ENCODE results near the gene DTX4.
"Not testable (repeated sequence)": the region's sequence is repeated elsewhere in the genome, so short reads cannot be mapped to it uniquely, and the experiment has no call there.

The DTX4 gene

DNA sequence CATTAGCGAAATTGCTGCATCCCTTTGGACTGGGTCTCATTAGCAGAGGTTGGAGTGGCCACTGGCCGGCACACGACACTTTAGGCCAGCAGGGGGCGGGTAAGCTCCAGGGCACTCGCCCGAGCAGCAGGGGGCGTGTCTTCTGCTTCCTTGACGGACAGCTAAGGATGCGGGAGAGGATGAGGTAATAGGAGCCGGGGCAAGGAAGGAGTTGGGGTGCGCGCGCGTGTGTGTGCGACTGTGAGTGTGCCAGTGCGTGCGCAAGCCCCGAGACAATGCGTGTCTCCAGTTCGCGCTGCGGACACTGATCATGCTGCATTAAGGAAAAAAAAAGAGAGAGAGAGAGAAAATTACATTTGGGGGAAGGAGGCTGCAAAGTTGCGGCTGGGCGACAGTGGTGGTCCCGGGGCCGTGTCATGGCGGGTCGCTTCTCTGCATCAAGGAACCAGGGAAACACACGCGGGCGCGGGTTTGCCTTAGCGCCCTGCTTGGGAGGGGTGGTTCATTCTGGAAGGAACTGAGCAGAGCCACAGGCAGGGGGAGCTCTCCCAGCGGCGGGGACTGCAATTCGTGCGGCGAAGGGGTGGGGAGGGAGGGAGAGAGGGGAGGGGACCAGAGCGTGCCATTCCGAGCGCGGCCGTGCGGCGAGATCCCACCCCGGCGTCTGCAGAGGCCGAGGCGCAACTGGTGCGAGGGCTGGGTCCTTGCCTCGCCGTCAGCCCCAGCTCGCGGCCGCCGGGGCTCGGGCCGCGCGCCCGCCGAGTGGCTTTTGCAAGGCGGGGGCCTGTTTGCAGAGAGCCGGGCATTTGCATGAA is at the start of gene DTX4:
DTX4 (plus strand) TSS at position 625 of the 815 bp plus-strand sequence. CDS start 464 bp downstream, outside the sequence.
- DNase-seq, result peak; percentile 93 to 97 (median 96)

DNA sequence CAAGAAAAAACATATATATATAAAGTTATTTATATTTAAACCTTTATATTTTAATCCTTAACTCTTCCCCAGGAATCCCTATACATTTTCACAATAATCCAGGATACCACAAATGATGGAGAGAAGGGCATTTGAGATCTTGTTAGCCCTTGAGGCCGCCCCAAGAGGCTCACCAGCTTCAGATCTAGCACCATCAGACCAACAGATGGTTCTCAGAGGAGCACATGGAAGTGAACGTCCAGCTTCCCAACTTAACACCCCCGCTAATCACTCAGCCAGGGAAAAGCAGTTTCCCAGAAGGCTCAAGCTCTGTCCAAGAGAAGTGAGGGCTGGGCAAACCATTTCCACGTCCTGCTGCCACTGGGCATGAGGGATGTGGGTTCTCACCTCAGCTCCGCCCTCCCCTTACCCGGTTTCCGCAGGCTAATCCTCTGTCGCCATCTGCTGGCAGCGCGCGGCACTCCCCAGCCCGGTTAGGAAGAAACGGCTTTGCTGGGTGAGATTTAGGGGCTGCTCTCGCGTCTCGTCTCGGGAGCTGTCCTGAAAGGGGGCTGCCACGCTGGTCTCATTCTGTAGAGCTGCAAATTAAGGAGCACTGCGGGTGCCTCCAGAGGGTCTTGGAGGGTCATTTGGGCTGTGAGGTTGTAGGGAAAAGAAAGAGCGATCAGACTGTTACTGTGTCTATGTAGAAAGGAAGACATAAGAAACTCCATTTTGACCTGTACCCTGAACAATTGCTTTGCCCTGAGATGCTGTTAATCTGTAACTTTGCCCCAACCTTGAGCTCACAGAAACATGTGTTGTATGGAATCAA is 36.1 kb upstream of the DTX4 start:
- peak; percentile 80 to 89 (median 85) for DNase-seq

DNA sequence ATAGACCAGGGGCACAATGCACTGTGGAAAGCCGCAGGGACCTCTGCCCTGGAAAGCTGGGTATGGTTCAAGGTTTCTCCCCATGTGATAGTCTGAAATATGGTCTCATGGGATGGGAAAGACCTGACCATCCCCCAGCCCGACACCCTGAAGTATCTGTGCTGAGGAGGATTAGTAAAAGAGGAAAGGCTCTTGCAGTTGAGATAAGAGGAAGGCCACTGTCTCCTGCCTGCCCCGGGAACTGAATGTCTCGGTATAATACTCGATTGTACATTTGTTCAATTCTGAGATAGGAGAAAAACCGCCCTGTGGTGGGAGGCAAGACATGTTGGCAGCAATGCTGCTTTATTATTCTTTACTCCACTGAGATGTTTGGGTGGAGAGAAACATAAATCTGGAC is 35.4 kb upstream of the DTX4 start:
- not testable (repeated sequence) for DNase-seq

DNA sequence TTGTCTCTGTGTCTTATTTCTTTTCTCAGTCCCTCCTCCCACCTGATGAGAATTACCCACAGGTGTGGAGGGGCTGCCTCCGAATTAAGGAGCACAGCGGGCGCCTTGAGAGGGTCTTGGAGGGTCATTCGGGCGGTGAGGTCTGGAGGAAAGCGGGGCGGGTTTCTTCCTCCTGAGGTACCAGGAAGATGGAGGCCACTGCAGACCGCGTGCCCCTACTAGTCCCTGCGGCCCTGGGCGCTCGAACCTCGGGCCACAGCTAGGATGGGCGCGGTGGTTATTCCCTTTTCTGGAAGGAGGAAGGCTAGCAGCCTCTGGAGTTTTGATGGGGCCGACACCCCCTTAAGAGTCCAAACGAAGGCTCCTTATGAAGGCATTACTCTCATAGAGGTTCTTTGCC is 34.7 kb upstream of the DTX4 start:
- no peak for DNase-seq

DNA sequence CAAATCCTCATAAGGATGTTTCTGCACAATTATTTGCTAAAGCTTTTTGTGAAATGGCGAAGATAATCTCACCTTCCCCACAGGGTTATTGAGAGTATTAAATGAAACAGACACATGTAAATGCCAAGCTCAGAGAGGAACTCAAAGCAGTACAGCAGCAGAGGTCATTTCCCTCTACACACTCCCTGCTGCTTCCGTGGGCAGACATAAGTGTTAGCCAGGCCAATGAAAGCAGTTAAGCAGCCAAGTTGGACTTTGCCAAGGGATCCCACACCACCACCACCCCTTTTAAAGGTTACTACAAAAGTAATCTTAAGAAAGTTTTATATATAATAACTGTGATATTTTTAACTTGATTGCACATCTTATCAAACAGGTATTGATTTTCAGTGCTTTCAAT is 33.3 kb upstream of the DTX4 start:
- no peak for DNase-seq

DNA sequence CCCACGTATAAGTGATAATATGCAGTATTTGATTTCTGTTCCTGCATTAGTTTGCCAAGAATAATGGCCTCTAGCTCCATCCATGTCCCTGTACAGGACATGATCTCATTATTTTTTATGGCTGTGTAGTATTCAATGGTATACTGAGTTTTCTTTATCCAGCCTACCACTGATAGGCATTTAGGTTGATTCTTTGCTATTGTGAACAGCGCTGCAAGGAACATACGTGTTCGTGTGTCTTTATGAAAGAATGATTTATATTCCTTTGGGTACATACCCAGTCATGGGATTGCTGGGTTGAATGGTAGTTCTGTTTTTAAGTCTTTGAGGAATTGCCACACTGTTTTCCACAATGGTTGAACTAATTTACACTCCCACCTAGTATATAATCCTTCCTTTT is 30.7 kb upstream of the DTX4 start:
- no peak for DNase-seq

DNA sequence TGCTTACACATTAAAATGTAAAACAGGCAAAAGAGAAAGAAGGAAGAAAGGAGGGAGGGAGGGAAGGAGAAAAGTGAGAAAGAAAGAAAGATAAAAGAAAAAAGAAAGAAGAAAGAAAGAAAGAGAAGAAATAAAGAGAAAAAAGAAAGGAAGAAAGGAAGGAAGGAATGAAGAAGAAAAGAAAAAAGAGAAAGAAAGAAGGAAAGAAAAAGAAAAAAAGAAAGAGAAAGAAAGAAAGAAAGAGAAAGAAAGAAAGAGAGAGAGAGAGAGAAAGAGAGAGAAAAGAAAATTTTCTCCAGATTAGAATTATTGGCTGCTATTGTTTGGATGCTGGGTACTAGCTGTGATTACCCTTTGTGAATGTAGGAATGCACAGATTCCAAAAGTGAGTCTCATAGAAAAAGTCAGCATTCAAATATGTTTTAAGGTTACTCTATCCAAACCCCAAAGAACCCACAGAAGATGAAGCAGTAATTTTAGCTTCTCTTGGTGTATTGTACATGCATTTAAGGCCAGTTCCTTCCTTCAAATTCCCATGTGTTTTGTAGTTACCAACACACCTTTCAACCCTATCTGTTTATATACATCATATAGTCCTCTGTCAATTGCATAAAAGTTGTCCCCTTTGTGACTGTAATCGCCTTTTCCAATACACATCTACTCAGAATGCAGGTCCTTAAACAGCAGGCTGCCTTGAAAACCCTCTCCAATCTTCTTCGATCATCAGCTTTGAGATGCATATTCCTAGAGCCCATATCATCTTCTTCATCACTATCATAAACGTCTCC is 30.1 kb upstream of the DTX4 start:
- DNase-seq, result no peak

DNA sequence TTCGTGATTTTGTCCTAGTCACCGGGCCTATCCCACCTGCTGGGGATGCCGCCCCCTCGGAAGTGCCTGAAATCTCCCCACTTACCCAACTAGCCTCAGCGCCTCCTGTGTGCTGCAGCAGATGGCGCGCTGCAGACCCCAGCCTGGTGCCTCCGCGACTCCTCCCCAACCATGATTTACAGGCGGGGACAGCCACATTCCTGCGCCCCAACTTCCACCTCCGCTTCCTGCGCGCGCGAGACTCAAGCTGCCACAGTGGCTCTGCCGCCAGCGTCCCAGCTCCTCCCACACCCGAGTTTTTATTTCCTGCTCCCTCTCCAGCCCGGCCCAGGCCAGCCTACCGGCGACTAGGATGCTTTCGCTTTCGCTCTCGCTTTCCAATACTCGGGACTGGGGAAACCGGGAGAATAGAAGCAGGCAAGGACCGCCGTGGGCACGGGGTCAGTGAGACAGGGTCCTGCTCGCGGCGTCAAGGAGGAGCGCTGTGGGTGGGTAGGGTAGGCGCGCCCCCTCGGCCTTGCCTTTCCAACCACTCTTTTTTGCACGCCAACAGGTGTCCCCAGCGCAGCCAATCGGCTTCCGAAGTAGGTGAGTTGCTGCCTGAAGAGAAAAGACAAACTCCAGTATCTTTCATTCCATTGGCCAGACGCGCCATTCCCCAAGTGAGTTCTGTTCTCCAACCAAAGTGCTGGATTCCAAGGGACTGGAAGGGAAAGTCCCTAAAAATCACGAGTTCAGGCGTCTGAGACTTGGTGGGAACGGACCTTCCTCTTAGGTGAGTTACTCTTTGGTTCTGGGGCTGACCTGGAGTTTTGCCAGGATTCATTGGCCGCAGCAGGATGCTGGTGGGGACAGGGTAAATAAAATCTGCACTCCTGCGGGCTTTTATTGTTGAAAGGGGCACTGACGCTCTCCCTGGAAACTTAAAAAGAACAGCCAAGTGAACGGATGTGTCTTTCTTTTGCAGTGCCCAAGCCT is 29.1 kb upstream of the DTX4 start, which contains the start of gene FAM111A:
FAM111A (plus strand) TSS at position 327 of the 978 bp plus-strand sequence. CDS start 6,017 bp downstream, outside the sequence.
- DNase-seq, result peak; percentile 93 to 94 (median 94)

DNA sequence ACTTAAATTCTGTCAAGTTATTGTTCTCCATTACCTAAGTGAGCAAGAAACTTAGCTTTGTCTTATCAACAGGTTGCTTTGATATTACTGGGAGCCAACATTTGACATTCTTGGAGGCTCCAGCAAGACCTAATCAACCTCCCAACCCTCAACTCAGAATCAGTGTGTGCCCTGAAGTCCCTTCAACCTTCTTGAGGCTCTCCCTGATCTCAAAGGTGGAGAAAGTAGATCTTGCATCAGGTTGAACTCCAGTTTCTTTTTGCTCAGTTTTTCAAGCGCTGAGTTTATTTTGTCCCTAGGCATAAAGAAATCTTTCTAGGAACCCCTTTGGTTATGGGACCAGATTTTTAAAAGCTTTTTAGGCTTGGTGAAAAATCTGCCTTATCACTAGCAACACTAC is 27.8 kb upstream of the DTX4 start:
- no peak for DNase-seq

DNA sequence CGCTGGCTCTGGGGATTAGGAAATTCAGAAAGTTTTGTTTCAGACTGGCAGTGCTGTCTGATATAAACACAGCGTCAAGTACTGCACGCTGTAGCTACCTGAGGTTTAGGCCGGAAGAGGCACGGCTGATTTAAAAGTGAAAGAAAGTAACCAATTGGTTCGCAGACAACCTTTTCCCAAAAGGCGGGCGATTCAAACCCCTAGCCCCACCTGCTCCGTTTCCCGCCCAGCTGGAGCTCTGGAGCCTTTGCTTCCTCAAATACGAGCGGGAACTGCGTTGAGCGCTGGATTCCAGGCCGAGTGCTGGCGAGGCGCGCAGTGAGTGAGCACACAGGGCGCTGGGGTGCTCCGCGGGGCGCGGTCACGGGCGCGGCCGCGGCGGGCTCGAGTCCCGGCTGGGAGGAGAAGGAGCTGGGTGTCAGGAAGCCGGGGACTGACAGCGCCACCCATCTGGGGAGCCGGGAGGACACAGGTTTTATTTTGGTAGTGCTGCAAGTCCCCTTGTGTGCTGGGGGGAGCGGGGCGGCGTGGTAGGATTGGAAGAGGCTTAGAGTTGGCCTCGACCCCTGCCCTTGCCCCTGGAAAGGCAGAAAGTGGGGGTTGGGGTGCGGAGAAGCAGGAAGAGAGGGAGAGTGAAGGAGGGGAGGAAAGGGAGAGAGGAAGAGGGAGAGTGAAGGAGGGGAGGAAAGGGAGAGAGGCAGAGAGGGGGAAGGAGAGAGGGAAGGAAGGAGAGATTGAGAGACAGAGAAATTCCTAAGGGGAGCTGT is 27.2 kb upstream of the DTX4 start:
- peak; percentile 84 to 88 (median 87) for DNase-seq

DNA sequence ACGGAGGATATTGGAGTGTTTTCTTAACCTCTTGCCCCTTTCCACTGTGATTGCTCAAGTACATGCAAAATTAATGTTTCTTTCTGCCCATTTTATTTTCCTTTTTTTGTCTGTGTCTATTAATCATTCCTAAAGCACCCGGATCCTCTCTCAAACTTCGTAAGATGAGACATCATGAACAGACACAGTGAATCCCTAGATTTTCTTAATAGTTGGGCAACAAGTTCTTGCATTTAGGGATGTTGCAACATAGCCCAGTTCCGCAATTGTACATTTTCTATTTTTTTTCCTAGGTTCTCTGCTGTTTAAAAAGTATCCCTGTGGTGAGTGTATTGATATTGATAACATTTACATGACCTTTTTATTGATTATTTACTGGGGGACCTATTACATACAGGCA is 26.4 kb upstream of the DTX4 start:
- peak; percentile 79 to 95 (median 95) for DNase-seq

DNA sequence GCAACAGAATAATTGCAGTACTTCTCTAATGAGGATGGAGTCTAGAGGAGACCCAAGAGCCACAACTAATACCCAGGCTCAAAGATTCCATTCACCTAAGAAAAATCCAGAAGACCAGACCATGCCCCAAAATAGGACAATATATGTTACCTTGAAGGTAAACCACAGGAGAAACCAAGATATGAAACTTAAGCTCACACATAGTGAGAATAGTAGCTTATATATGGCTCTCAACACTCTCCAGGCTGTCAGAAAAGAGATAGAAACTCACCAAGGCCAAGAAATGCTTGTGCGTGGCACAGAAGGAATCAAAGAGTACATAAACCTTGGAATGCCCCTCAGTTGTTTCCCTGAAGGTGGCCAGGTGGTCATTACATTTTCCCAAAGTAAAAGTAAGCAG is 20.2 kb upstream of the DTX4 start:
- DNase-seq, result no peak

DNA sequence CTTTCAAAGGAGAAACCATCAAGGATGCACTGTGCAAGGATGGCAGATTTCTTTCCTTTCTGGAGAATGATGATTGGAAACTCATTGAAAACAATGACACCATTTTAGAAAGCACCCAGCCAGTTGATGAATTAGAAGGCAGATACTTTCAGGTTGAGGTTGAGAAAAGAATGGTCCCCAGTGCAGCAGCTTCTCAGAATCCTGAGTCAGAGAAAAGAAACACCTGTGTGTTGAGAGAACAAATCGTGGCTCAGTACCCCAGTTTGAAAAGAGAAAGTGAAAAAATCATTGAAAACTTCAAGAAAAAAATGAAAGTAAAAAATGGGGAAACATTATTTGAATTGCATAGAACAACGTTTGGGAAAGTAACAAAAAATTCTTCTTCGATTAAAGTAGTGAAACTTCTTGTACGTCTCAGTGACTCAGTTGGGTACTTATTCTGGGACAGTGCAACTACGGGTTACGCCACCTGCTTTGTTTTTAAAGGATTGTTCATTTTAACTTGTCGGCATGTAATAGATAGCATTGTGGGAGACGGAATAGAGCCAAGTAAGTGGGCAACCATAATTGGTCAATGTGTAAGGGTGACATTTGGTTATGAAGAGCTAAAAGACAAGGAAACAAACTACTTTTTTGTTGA is 19.5 kb upstream of the DTX4 start:
- DNase-seq, result peak; percentile 43 to 62 (median 52)

DNA sequence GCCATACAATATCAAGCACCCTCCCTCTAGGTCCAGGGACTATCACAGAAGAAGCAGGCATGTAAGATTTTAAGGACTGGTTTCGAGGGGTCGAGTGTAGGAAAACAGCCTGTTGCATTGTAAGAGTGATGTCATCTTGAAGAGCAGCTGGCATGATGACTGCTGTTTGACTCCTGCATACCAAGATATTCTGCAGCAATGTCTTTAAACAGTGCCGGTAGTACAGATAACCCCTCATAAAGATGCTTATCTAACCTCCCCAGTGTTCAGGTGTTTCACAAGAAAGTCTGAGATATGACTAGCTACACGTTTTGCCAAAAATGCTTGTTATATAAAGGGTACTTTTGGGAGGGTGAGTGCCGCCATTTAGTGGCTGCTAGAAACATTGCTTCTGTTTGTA is 17.3 kb upstream of the DTX4 start:
- DNase-seq, result no peak

DNA sequence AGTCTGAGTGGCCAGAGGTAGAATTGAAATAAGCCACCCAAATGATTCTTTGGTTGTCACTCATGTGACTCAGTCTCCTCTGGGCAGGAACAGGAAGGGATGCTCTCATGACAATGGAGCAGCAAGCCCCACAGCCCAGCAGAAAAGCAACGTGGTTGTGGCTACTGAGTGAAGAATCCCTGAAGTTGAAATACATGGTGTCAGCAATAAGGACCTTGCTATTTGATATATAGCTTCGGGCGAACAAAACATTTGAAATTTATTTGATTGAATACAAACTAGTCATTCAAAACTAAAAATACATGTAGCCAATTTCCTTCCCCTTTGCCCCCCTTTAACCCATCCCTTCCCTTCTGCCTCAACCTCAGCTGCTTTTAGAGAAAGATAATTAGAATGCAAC is 14.5 kb upstream of the DTX4 start:
- no peak for DNase-seq

DNA sequence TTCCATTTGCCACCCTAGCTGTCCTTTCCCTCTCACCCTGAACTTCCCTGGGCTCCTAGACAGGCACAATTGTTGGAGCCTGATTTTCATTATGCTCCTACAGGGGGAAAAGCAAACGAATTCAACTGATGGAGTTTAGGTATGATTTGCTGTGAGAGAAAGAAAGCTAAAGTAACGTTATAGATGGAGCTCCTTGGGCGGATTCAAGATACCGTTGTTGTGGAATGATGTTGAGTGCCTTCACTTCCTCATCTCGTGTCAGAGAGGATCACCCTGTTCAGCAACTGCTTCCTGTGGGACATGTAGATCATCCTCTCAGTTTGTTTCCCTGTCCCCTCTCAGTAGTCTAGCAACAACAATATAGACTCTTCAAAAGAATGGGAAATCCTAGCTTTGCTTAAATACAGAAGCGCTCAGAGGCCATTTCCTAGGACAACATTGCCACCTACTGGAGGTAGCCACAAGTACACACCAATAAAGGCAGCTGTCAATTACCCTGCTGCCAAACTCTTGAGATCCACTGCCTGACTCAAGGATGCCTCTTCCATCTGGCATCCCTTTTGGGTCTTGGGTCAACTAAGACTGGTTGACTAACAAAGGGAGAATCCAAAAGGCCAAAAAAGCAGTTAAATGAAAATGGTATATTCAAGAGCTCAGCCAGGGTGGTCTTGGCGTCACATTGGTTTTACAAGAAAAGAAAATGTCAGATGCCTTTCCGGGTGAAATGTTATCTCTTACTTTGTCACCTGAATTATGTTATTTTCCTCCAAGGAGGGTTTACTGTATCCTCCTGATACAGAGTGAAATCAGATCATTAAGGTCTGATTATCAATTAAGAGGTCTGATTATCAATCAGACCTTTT is 13.5 kb upstream of the DTX4 start:
- peak; percentile 76 to 90 (median 87) for DNase-seq

DNA sequence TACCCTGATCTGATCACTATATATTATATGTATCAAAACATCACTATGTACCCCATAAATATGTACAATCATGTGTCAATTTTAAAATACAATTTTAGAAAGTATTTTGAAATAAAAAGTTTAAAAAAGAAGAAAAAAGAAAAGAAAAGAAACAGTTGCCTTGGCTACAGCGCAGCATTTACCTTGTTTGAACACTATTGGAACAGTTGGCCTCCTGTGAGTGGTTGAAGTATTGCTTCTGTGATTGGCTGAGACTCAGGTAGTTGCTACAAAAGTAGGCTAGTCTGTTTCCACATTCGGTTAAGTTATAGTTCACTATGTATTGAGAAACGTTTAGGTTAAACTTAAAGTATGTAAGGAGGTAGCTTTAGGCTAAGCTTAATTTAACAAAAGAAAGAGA is 7.9 kb upstream of the DTX4 start:
- DNase-seq, result no peak

DNA sequence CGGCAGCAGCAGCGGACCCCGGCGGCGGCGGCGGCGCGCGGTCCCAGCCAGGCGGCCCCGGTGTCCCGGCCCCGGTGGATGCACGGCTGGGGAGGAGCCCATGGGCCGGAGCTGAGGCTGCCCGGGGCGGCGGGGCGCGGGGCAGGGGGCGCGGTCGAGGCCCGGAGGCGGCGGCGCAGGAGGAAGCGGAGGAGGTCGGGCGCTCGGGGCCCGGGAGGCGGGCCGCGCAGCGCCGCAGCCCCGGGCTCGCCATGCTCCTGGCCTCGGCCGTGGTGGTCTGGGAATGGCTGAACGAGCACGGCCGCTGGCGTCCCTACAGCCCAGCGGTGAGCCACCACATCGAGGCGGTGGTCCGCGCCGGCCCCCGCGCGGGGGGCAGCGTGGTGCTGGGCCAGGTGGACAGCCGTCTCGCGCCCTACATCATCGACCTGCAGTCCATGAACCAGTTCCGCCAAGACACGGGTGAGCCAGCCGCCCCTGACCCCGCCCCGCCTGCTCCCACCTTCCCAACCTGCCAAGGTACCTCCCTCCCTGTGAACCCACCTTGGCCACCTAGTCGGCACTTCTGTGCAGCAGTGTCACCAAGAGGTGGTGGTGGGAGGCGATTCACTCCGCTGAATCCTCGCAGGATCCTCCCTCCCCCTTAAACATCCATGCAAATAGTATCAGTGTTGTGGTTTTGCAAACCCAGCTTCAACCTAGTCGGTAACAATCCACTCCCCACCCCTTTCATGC is 580 bp downstream of the DTX4 start:
- peak in 2 of 3 donors; percentile 40 to 70 for DNase-seq

Measured in suppressor macrophage treated with lipopolysaccharide for 1 hour (primary cell).